Adrenal gland (tissue), 12 donors: ENCODE results near the gene MEGF11. TPM values are rescaled to one million over a fixed set of nuclear protein-coding genes. Genes with fewer than 3 reads are reported as not detected.

Source experiments
- DNase-seq, 7 donors: peaks; one replicate each; pipeline ENCODE4 v3.0.0-alpha.2; 2019 to 2020
- H3K27ac ChIP-seq, 5 donors: fragments of 200-600 bp; sonication (generic) in 4 of 5; 1 replicate in 3 of 5; 2 replicates in 2 of 5; pipeline versions ENCODE4 v1.5.1 to v1.8.0; 2016 to 2020; ENCODE audit warnings: mild to moderate bottlenecking in 1 of 5
- H3K27me3 ChIP-seq: fragments of 200-600 bp; 2 replicates; pipeline ENCODE4 v1.8.0; 2021
- H3K36me3 ChIP-seq, 2 donors: fragments of 200-600 bp; replicated peaks in 1 of 2; 1 replicate in 1 of 2; 2 replicates in 1 of 2; pipeline versions ENCODE4 v1.5.1 to v1.8.0; 2018 to 2022
- H3K4me1 ChIP-seq, 2 donors: fragments of 200-600 bp; replicated peaks in 1 of 2; 1 replicate in 1 of 2; 2 replicates in 1 of 2; pipeline versions ENCODE4 v1.5.1 to v1.8.0; 2018 to 2021
- H3K4me3 ChIP-seq, 4 donors: fragments of 200-600 bp; sonication (generic) in 3 of 4; one replicate each; pipeline ENCODE4 v1.5.1; 2016 to 2018
- H3K9me3 ChIP-seq, 3 donors: fragments of 200-600 bp; sonication (generic) in 1 of 3; replicated peaks in 1 of 3; 1 replicate in 2 of 3; 2 replicates in 1 of 3; pipeline versions ENCODE4 v1.5.1 to v1.8.0; 2016 to 2021
- CTCF ChIP-seq, 6 experiments: fragments of 450-650 bp in 4 of 6; fragments of 200-600 bp in 2 of 6; sonication (generic) in 1 of 6; IDR thresholded peaks; 1 replicate in 5 of 6; 2 replicates in 1 of 6; pipeline versions ENCODE4 v1.5.1 to v1.8.0; 2016 to 2021; ENCODE audit warnings: antibody characterized with exemption in 6 of 6, mild to moderate bottlenecking in 2 of 6, moderate library complexity in 1 of 6
- POLR2A ChIP-seq, 2 donors: fragments of 450-650 bp; IDR thresholded peaks; one replicate each; pipeline ENCODE4 v1.6.1; 2017; ENCODE audit warnings: antibody characterized with exemption in 2 of 2, mild to moderate bottlenecking in 2 of 2, moderate library complexity in 1 of 2
- WGBS, 4 donors: extraction: QIAGEN DNeasy Blood & Tissue Kit in 2 of 4; methylation state at CpG; one replicate each; pipeline versions ENCODE4 v1.1.5 to v1.1.7; 2013 to 2017; 5-methylcytosine and 5-hydroxymethylcytosine counted together
- intact Hi-C, 2 donors: fragments of 100-400 bp; cut with DNase I; formaldehyde crosslinking; loops; one replicate each; pipeline versions ENCODE4 v1.14.1 to v1.15.0; 2022 to 2023
- polyA plus RNA-seq, 3 donors: library from polyadenylated mRNA; stranded (reverse); fragments of 200-250 nt in 2 of 3; fragments of 350-450 nt in 1 of 3; fragmentation: Illumina TruSeq in 1 of 3; extraction: RNeasy Lipid Tissue Mini Kit (QIAGEN cat#74804) in 1 of 3; gene quantifications; one replicate each; pipeline ENCODE4 v1.2.3, GENCODE V29; 2013 to 2014
- total RNA-seq, 9 donors: library from RNA; depleted of rRNA in 4 of 9; stranded (reverse); fragments of >200 nt in 4 of 9; fragments of 120-200 nt in 1 of 9; fragmentation: NEBNext Ultra II Directional in 1 of 9; extraction: Animal tissue kit (Norgen Biotek cat#: 25700) in 1 of 9; gene quantifications; one replicate each; pipeline versions ENCODE4 v1.1.0 to v1.2.4, GENCODE V29; 2013 to 2023
- donor health status: healthy with polysubstance abuse.
- donor health status: Bipolar disorder and iron deficiency.
- donor health status: DM: yes; HTN: yes; CAD: no.
- donor health status: DM: no; HTN: no; CAD: no.
- donor health status: DM: no; HTN: no; CAD: no.
- donor health status: DM: yes; HTN: yes; CAD: no.

MEGF11 gene
- total and polyA plus RNA-seq, 12 donors = 0.04 to 0.98 (median 0.14) TPM; not detected in 5

GRCh38 chr15:66117841-66118240 lies 135.7 kb downstream of the MEGF11 start:
- Histone ChIP-seq H3K4me1 (no peaks in the 10 kb centered on the region), H3K27me3 (no peaks in the 10 kb centered on the region), H3K27ac (no peak overlapping the region), H3K4me3 (no peak overlapping the region), H3K9me3 (no peaks in the 10 kb centered on the region), H3K36me3 (no peaks in the 10 kb centered on the region)
- DNase-seq = no peak
- intact Hi-C loops = no loop called here
- WGBS, 4 donors = 84 to 90% (median 89%) methylated on average over 4 of the region's 4 CpGs
- TF ChIP-seq CTCF (IDR thresholded peaks at IDR 0.05) (no peak), POLR2A (IDR thresholded peaks at IDR 0.05) (no peak)

- no peak overlapping the region for H3K27ac ChIP-seq
- WGBS, 4 donors = 61 to 75% (median 67%) methylated on average over 15 to 18 of the region's 18 CpGs
- DNase-seq = no peak
- H3K4me1 ChIP-seq = no peaks in the 10 kb centered on the region
- no peaks in the 10 kb centered on the region for H3K27me3 ChIP-seq
- TF ChIP-seq CTCF (IDR thresholded peaks at IDR 0.05) (no peak), POLR2A (IDR thresholded peaks at IDR 0.05) (no peak)
- no peaks in the 10 kb centered on the region for H3K36me3 ChIP-seq
- intact Hi-C loops = no loop called here
- H3K4me3 ChIP-seq = no peak overlapping the region
- H3K9me3 ChIP-seq = no peaks in the 10 kb centered on the region
These were observed 137.9 kb downstream of the MEGF11 start for GRCh38 chr15:66115568-66116206.

GRCh38 chr15:66114863-66115425 lies 138.6 kb downstream of the MEGF11 start:
- 86 to 90% (median 88%) methylated on average over 8 of the region's 8 CpGs for WGBS, 4 donors
- Histone ChIP-seq H3K27me3 (no peaks in the 10 kb centered on the region), H3K4me3 (no peak overlapping the region), H3K9me3 (no peaks in the 10 kb centered on the region), H3K27ac (no peak overlapping the region), H3K4me1 (no peaks in the 10 kb centered on the region), H3K36me3 (no peaks in the 10 kb centered on the region)
- no peak for DNase-seq
- intact Hi-C loops = no loop called here
- no peak for TF ChIP-seq CTCF (IDR thresholded peaks at IDR 0.05)
- no peak for TF ChIP-seq POLR2A (IDR thresholded peaks at IDR 0.05)

GRCh38 chr15:66112388-66112787 lies 141.2 kb downstream of the MEGF11 start:
- no peak for TF ChIP-seq CTCF (IDR thresholded peaks at IDR 0.05)
- TF ChIP-seq POLR2A (IDR thresholded peaks at IDR 0.05) = no peak
- no peak for DNase-seq
- Histone ChIP-seq H3K4me1 (no peaks in the 10 kb centered on the region), H3K4me3 (no peak overlapping the region), H3K27me3 (no peaks in the 10 kb centered on the region), H3K27ac (no peak overlapping the region), H3K9me3 (no peaks in the 10 kb centered on the region), H3K36me3 (no peaks in the 10 kb centered on the region)
- WGBS, 4 donors = 87 to 100% (median 94%) methylated on average over 1 of the region's 1 CpG
- intact Hi-C loops = no loop called here
